ENCODE results near the gene ZBTB14. TPM values are rescaled to one million over a fixed set of nuclear protein-coding genes. Genes with fewer than 3 reads are reported as not detected.

Gene ZBTB14
- total RNA-seq, 1 experiment from 2014 or later = 15.1 TPM

DNA sequence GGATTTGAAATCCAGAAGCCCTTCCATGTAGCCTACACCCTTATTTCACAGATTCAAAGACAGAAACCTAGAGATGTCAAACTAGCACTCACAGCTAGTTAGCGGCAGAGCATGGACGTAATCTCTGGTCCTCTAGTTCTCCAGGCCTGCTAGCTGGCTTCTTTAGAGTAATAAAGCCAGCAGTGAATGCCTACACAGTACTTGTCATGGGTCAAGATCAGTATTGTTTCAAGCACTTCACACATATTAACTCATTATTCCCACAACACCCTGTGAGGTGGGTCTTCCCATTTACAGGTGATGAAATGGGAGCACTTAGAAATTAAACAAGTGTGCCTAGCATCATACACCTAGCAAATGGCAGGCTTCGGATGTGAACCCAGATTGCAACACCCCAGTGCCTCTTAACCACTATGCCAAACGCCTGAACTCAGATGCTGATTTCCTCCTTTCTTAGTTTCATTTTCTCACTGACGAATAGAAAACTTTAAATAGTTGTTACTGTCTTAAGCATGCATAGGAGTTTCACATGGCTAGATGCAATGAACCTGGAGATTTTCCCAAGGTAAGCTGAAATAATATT, 14.5 kb upstream of the ZBTB14 start (continued):
- TF ChIP-seq ZBTB21 (CRISPR knock-in tag; IDR thresholded peaks at IDR 0.05; ENCODE audit: borderline replicate concordance) = no peak
- TF ChIP-seq SOX15 (CRISPR knock-in tag; IDR thresholded peaks at IDR 0.05) = no peak
- TF ChIP-seq TP53 (CRISPR knock-in tag; IDR thresholded peaks at IDR 0.05) = no peak
- no peak for TF ChIP-seq ZNF263 (CRISPR knock-in tag; IDR thresholded peaks at IDR 0.05; ENCODE audit: low read depth)
- TF ChIP-seq CREM (CRISPR knock-in tag; IDR thresholded peaks at IDR 0.05) = no peak
- TF ChIP-seq ZNF121 (CRISPR knock-in tag; IDR thresholded peaks at IDR 0.05) = no peak
- no peak for TF ChIP-seq MYBL2 (CRISPR knock-in tag; IDR thresholded peaks at IDR 0.05)
- TF ChIP-seq CBFB (CRISPR knock-in tag; IDR thresholded peaks at IDR 0.05; ENCODE audit: low read depth) = no peak
- TF ChIP-seq, protein P1, sequence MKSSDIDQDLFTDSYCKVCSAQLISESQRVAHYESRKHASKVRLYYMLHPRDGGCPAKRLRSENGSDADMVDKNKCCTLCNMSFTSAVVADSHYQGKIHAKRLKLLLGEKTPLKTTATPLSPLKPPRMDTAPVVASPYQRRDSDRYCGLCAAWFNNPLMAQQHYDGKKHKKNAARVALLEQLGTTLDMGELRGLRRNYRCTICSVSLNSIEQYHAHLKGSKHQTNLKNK (CRISPR knock-in tag; IDR thresholded peaks at IDR 0.05) = no peak
- no peak for TF ChIP-seq KAT7 (CRISPR knock-in tag; IDR thresholded peaks at IDR 0.05; ENCODE audit: borderline replicate concordance)

DNA sequence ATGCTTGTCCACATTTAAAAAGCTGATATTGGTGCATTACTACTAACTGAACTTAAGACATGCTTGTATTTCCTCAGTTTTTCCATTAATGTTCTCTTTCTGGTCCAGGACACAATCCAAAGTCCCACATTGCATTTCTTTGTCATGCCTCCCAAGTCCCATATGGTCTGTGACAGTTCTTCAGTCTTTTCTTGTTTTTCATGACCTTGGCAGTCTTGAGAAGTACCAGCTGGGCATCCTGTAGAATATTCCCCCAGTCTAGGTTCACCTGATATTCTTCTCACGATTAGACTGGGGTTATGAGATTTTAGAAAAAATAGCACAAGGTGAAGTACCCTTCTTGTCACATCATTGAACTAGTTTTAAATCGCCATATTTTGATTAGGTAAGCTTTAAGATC, 10.3 kb upstream of the ZBTB14 start:
- Mint-ChIP-seq H3K27me3 (ENCODE audit: low read depth) (no peaks in the 10 kb centered on the region; the same call in 1 of the 2 replicates), H3K27ac (no peak overlapping the region), H3K4me1 (no peaks in the 10 kb centered on the region), H3K4me3 (no peak overlapping the region), H3K9me3 (no peaks in the 10 kb centered on the region), H3K36me3 (no peaks in the 10 kb centered on the region)
- POLR2A ChIA-PET = no interaction called here
- CTCF ChIA-PET = no interaction called here
- no peak for TF ChIP-seq ZNF121 (CRISPR knock-in tag; IDR thresholded peaks at IDR 0.05)
- TF ChIP-seq, protein P2, sequence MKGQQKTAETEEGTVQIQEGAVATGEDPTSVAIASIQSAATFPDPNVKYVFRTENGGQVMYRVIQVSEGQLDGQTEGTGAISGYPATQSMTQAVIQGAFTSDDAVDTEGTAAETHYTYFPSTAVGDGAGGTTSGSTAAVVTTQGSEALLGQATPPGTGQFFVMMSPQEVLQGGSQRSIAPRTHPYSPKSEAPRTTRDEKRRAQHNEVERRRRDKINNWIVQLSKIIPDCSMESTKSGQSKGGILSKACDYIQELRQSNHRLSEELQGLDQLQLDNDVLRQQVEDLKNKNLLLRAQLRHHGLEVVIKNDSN (CRISPR knock-in tag; IDR thresholded peaks at IDR 0.05) = no peak
- TF ChIP-seq GTF2I (CRISPR knock-in tag; conservative IDR thresholded peaks at IDR 0.05) = no peak
- TF ChIP-seq SMAD4 (CRISPR knock-in tag; IDR thresholded peaks at IDR 0.05) = no peak
- TF ChIP-seq, protein P3, sequence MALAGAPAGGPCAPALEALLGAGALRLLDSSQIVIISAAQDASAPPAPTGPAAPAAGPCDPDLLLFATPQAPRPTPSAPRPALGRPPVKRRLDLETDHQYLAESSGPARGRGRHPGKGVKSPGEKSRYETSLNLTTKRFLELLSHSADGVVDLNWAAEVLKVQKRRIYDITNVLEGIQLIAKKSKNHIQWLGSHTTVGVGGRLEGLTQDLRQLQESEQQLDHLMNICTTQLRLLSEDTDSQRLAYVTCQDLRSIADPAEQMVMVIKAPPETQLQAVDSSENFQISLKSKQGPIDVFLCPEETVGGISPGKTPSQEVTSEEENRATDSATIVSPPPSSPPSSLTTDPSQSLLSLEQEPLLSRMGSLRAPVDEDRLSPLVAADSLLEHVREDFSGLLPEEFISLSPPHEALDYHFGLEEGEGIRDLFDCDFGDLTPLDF (CRISPR knock-in tag; IDR thresholded peaks at IDR 0.05) = no peak
- no peak for TF ChIP-seq FOXP1 (CRISPR knock-in tag; IDR thresholded peaks at IDR 0.05; ENCODE audit: borderline replicate concordance)
- TF ChIP-seq ZBTB21 (CRISPR knock-in tag; IDR thresholded peaks at IDR 0.05; ENCODE audit: borderline replicate concordance) = no peak
- TF ChIP-seq TEAD1 (CRISPR knock-in tag; IDR thresholded peaks at IDR 0.05) = no peak
- TF ChIP-seq EMX1 (CRISPR knock-in tag; IDR thresholded peaks at IDR 0.05) = no peak
- TF ChIP-seq ZNF232 (CRISPR knock-in tag; IDR thresholded peaks at IDR 0.05) = no peak
- DNase-seq (ENCODE audit: low spot score) = no peak
- ATAC-seq = no peak

DNA sequence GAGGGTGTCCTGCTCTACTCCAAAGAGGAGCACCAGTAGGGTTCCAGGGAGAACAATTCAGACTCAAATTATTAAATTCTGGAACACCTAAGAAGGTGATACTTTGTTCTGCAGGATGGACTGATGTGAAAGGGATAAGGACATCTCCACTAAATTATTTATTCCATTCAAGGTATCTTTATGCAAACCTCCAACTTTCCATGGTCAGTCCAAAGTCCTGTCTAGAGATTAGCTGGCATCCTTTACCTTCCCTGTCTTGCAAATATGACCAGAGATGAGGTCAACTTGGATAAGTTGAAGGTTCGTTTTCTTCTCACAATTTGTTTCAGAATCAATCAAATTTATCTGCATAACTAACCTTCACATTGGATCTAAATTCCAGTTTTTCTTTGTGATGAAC, 8.7 kb upstream of the ZBTB14 start:
- peaks cover 6% of the 10 kb centered on the region; the same call in 1 of the 2 replicates for H3K27me3 Mint-ChIP-seq (ENCODE audit: low read depth)
- ATAC-seq (no peak), DNase-seq (ENCODE audit: low spot score) (no peak)
- POLR2A ChIA-PET = no interaction called here
- CTCF ChIA-PET = no interaction called here
- no peak overlapping the region for H3K4me3 Mint-ChIP-seq
- H3K9me3 Mint-ChIP-seq = no peaks in the 10 kb centered on the region
- no peaks in the 10 kb centered on the region for H3K4me1 Mint-ChIP-seq
- no peaks in the 10 kb centered on the region for H3K36me3 Mint-ChIP-seq
- TF ChIP-seq ZNF416 (CRISPR knock-in tag; IDR thresholded peaks at IDR 0.05) = no peak
- TF ChIP-seq, protein P4, sequence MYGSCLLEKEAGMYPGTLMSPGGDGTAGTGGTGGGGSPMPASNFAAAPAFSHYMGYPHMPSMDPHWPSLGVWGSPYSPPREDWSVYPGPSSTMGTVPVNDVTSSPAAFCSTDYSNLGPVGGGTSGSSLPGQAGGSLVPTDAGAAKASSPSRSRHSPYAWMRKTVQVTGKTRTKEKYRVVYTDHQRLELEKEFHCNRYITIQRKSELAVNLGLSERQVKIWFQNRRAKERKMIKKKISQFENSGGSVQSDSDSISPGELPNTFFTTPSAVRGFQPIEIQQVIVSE (CRISPR knock-in tag; IDR thresholded peaks at IDR 0.05; ENCODE audit: borderline replicate concordance) = no peak
- H3K27ac Mint-ChIP-seq = no peak overlapping the region

DNA sequence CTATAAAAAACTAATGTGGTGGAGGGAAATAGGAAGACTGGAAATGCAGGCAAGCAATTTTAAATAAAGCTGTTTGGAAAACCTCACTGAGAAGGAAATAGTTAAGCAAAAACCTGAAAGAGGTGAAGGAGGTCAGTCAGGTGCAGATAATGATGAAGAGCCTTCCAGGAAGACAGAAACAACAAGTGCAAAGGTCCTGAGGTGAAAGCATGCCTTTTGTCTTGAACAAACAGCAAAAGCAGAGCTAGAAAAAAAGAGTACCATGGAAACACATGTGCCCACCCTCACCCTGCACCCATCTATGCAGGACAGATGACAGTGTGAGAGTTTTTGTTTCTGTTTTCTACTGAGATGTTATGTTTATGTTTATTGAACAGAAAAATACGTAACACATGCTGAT, 8.1 kb upstream of the ZBTB14 start:
- Mint-ChIP-seq H3K27ac (no peak overlapping the region), H3K4me1 (peaks cover 4% of the 10 kb centered on the region; the same call in 1 of the 2 replicates), H3K9me3 (no peaks in the 10 kb centered on the region), H3K27me3 (ENCODE audit: low read depth) (peaks cover 11% of the 10 kb centered on the region), H3K36me3 (no peaks in the 10 kb centered on the region), H3K4me3 (no peak overlapping the region)
- ATAC-seq (no peak), DNase-seq (ENCODE audit: low spot score) (no peak)
- ChIA-PET CTCF (no interaction called here), POLR2A (no interaction called here)
- TF ChIP-seq, protein P5, sequence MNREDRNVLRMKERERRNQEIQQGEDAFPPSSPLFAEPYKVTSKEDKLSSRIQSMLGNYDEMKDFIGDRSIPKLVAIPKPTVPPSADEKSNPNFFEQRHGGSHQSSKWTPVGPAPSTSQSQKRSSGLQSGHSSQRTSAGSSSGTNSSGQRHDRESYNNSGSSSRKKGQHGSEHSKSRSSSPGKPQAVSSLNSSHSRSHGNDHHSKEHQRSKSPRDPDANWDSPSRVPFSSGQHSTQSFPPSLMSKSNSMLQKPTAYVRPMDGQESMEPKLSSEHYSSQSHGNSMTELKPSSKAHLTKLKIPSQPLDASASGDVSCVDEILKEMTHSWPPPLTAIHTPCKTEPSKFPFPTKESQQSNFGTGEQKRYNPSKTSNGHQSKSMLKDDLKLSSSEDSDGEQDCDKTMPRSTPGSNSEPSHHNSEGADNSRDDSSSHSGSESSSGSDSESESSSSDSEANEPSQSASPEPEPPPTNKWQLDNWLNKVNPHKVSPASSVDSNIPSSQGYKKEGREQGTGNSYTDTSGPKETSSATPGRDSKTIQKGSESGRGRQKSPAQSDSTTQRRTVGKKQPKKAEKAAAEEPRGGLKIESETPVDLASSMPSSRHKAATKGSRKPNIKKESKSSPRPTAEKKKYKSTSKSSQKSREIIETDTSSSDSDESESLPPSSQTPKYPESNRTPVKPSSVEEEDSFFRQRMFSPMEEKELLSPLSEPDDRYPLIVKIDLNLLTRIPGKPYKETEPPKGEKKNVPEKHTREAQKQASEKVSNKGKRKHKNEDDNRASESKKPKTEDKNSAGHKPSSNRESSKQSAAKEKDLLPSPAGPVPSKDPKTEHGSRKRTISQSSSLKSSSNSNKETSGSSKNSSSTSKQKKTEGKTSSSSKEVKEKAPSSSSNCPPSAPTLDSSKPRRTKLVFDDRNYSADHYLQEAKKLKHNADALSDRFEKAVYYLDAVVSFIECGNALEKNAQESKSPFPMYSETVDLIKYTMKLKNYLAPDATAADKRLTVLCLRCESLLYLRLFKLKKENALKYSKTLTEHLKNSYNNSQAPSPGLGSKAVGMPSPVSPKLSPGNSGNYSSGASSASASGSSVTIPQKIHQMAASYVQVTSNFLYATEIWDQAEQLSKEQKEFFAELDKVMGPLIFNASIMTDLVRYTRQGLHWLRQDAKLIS (CRISPR knock-in tag; IDR thresholded peaks at IDR 0.05; ENCODE audit: borderline replicate concordance) = no peak
- TF ChIP-seq, protein P6, sequence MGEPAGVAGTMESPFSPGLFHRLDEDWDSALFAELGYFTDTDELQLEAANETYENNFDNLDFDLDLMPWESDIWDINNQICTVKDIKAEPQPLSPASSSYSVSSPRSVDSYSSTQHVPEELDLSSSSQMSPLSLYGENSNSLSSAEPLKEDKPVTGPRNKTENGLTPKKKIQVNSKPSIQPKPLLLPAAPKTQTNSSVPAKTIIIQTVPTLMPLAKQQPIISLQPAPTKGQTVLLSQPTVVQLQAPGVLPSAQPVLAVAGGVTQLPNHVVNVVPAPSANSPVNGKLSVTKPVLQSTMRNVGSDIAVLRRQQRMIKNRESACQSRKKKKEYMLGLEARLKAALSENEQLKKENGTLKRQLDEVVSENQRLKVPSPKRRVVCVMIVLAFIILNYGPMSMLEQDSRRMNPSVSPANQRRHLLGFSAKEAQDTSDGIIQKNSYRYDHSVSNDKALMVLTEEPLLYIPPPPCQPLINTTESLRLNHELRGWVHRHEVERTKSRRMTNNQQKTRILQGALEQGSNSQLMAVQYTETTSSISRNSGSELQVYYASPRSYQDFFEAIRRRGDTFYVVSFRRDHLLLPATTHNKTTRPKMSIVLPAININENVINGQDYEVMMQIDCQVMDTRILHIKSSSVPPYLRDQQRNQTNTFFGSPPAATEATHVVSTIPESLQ (CRISPR knock-in tag; IDR thresholded peaks at IDR 0.05) = no peak
- no peak for TF ChIP-seq ZNF396 (CRISPR knock-in tag; IDR thresholded peaks at IDR 0.05; ENCODE audit: borderline replicate concordance)
- TF ChIP-seq FOXK1 (CRISPR knock-in tag; IDR thresholded peaks at IDR 0.05) = no peak
- no peak for TF ChIP-seq ZNF232 (CRISPR knock-in tag; IDR thresholded peaks at IDR 0.05)

All from WTC11 (cell line).